SK-N-SH (cell line): Measurements from ENCODE around the gene WDFY2. TPM values are rescaled to one million over a fixed set of nuclear protein-coding genes. Genes with fewer than 3 reads are reported as not detected.

ENCODE experiments used
- CTCF ChIA-PET: fragments of 300-600, 350-600 bp; formaldehyde crosslinking; extraction: SDS; loops from one replicate; lab custom pipeline; 2021; lab: Yijun Ruan, JAX
- POLR2A ChIA-PET: fragments of 350-600 bp; sonication (Branson Sonifier 250); formaldehyde crosslinking; extraction: SDS; loops from one replicate; lab custom pipeline; 2020; ENCODE audit warnings: antibody characterized with exemption, inconsistent platforms; lab: Yijun Ruan, JAX
- DNase-seq: peaks from one replicate; pipeline ENCODE4 v3.0.0; 2012
- H2AFZ ChIP-seq: fragments of 200-600 bp; sonication (generic); 2 replicates; pipeline ENCODE4 v1.8.1; 2016; ENCODE audit warnings: antibody characterized with exemption, mild to moderate bottlenecking, low read depth
- H3F3A ChIP-seq: fragments of 200-600 bp; sonication (generic); replicated peaks from 2 replicates; pipeline ENCODE3; 2016; ENCODE audit warnings: antibody characterized with exemption, mild to moderate bottlenecking; ENCODE audit not compliant: insufficient read depth
- H3K27ac ChIP-seq, 2 experiments: fragments of 200-500 bp in 1 of 2; fragments of 200-600 bp in 1 of 2; sonication (Bioruptor generic) in 1 of 2; sonication (generic), shearing (Covaris generic) in 1 of 2; 2 replicates each; pipeline versions ENCODE4 v1.5.1 to v1.6.1; 2014 to 2016; ENCODE audit warnings: low read depth in 2 of 2, inconsistent platforms in 1 of 2, low read length in 1 of 2, mild to moderate bottlenecking in 1 of 2, mixed read lengths in 1 of 2
- H3K27me3 ChIP-seq: fragments of 200-600 bp; sonication (generic), shearing (Covaris generic); 2 replicates; pipeline ENCODE4 v1.6.1; 2016; ENCODE audit warnings: mixed run types; ENCODE audit not compliant: insufficient read depth
- H3K36me3 ChIP-seq, 2 experiments: fragments of 200-500 bp in 1 of 2; fragments of 200-600 bp in 1 of 2; sonication (Bioruptor generic) in 1 of 2; sonication (generic) in 1 of 2; replicated peaks in 1 of 2; 2 replicates each; pipeline versions ENCODE3 to v1.5.1; 2014 to 2016; ENCODE audit warnings: low read length in 1 of 2, mild to moderate bottlenecking in 1 of 2; ENCODE audit not compliant: insufficient read depth in 2 of 2, control insufficient read depth in 1 of 2
- H3K4me1 ChIP-seq, 2 experiments: fragments of 200-500 bp in 1 of 2; fragments of 200-600 bp in 1 of 2; sonication (Bioruptor generic) in 1 of 2; sonication (generic), shearing (Covaris generic) in 1 of 2; 2 replicates each; pipeline versions ENCODE4 v1.5.1 to v1.6.1; 2014 to 2016; ENCODE audit warnings: low read depth in 1 of 2, low read length in 1 of 2, mixed run types in 1 of 2; ENCODE audit not compliant: insufficient read depth in 2 of 2, control insufficient read depth in 1 of 2
- H3K4me2 ChIP-seq: fragments of 200-600 bp; sonication (generic), shearing (Covaris generic); 2 replicates; pipeline ENCODE4 v1.6.1; 2017; ENCODE audit warnings: mixed run types
- H3K4me3 ChIP-seq, 2 experiments: fragments of 200-500 bp in 1 of 2; fragments of 200-600 bp in 1 of 2; sonication (Bioruptor generic) in 1 of 2; sonication (generic), shearing (Covaris generic) in 1 of 2; 2 replicates each; pipeline versions ENCODE4 v1.5.1 to v1.8.1; 2014 to 2016; ENCODE audit warnings: low read depth in 2 of 2, inconsistent platforms in 1 of 2, low read length in 1 of 2, mild to moderate bottlenecking in 1 of 2, mixed read lengths in 1 of 2, moderate library complexity in 1 of 2
- H3K79me2 ChIP-seq: fragments of 200-600 bp; sonication (generic); 2 replicates; pipeline ENCODE4 v1.8.1; 2017; ENCODE audit warnings: mild to moderate bottlenecking; ENCODE audit not compliant: insufficient read depth
- H3K9ac ChIP-seq: fragments of 200-600 bp; sonication (generic); 2 replicates; pipeline ENCODE4 v1.6.1; 2017; ENCODE audit warnings: mixed run types
- H3K9me2 ChIP-seq: fragments of 200-600 bp; sonication (generic); 2 replicates; pipeline ENCODE4 v1.6.1; 2017; ENCODE audit warnings: mixed run types
- H3K9me3 ChIP-seq: fragments of 200-600 bp; sonication (generic); 2 replicates; pipeline ENCODE4 v1.6.1; 2017; ENCODE audit warnings: mixed run types, mild to moderate bottlenecking, moderate library complexity
- H4K20me1 ChIP-seq: fragments of 200-600 bp; sonication (generic); 2 replicates; pipeline ENCODE4 v1.6.1; 2017; ENCODE audit warnings: mild to moderate bottlenecking, mixed run types; ENCODE audit not compliant: insufficient read depth
- CTCF ChIP-seq: fragments of 200-600 bp; sonication (generic); IDR thresholded peaks from 2 replicates; pipeline ENCODE4 v1.6.1; 2017; ENCODE audit warnings: antibody characterized with exemption, mild to moderate bottlenecking, moderate library complexity
- EZH2phosphoT487 ChIP-seq: fragments of 200-600 bp; sonication (generic); IDR thresholded peaks from 2 replicates; pipeline ENCODE4 v1.6.1; 2017; ENCODE audit warnings: low read depth, mixed run types, mild to moderate bottlenecking, antibody characterized with exemption, moderate library complexity, borderline replicate concordance
- FOXJ3 ChIP-seq: sonication (generic); formaldehyde crosslinking; IDR thresholded peaks from 2 replicates; pipeline ENCODE4 v1.5.1; 2020; ENCODE audit warnings: mild to moderate bottlenecking, missing genetic modification reagents
- FOXM1 ChIP-seq: IDR thresholded peaks from 2 replicates; pipeline ENCODE4 v1.4.0; 2012; ENCODE audit warnings: low read depth, mild to moderate bottlenecking
- GATA2 ChIP-seq: sonication (generic); formaldehyde crosslinking; IDR thresholded peaks from 2 replicates; pipeline ENCODE4 v1.5.0; 2020; ENCODE audit warnings: mild to moderate bottlenecking, missing genetic modification reagents
- IRF3 ChIP-seq: fragments of 150-350 bp; IDR thresholded peaks from 2 replicates; pipeline ENCODE4 v1.6.1; 2016; ENCODE audit warnings: mild to moderate bottlenecking, low read depth, low read length
- NFIC ChIP-seq: IDR thresholded peaks from 2 replicates; pipeline ENCODE4 v1.4.0; 2012; ENCODE audit warnings: borderline replicate concordance
- RCOR1 ChIP-seq: fragments of 150-350 bp; IDR thresholded peaks from 2 replicates; pipeline ENCODE4 v1.6.1; 2017; ENCODE audit warnings: antibody characterized with exemption, low read length
- RFX5 ChIP-seq: IDR thresholded peaks from 2 replicates; pipeline ENCODE4 v1.6.1; 2012; ENCODE audit warnings: mild to moderate bottlenecking, improper control_type of control experiment, low read length
- RXRA ChIP-seq: IDR thresholded peaks from 2 replicates; pipeline ENCODE4 v1.4.0; 2012; ENCODE audit warnings: low read depth, mild to moderate bottlenecking, borderline replicate concordance
- SIN3A ChIP-seq: IDR thresholded peaks from 2 replicates; pipeline ENCODE4 v1.6.1; 2012; ENCODE audit warnings: low read depth, mild to moderate bottlenecking, low read length, moderate library complexity, borderline replicate concordance
- TCF12 ChIP-seq: IDR thresholded peaks from 2 replicates; pipeline ENCODE4 v1.4.0; 2012
- WGBS: methylation state at CpG from one replicate; pipeline ENCODE4 v1.1.6; 2017; ENCODE audit warnings: low lambda C conversion rate; 5-methylcytosine and 5-hydroxymethylcytosine counted together
- polyA plus RNA-seq, 3 experiments: library from polyadenylated mRNA; depleted of rRNA; stranded (reverse); fragments of >200 nt; gene quantifications; 2 replicates each; pipeline ENCODE4 v1.2.3, GENCODE V29; 2012
- TF ChIP-seq, protein P1 (sequence below): IDR thresholded peaks from 2 replicates; pipeline ENCODE4 v1.4.0; 2012; ENCODE audit warnings: low read depth

WDFY2 gene
- polyA plus RNA-seq, 1 of the 3 experiments (the other 2 are of a cell fraction): 4.1 TPM

GRCh38 chr13:51541037-51541436 lies 43.2 kb upstream of the WDFY2 start:
- Histone ChIP-seq H3K4me2 (no peak overlapping the region), H3K9me2 (no peaks in the 10 kb centered on the region), H3K9ac (no peak overlapping the region), H3K27ac (no peak overlapping the region), H3K36me3 (no peaks in the 10 kb centered on the region), H3K79me2 (no peaks in the 10 kb centered on the region), H4K20me1 (no peaks in the 10 kb centered on the region), H3K9me3 (no peaks in the 10 kb centered on the region), H3K27me3 (no peaks in the 10 kb centered on the region), H3K4me3 (no peak overlapping the region), H3F3A (no peaks in the 10 kb centered on the region), H2AFZ (no peak overlapping the region), H3K4me1 (peaks cover 12 to 15% of the 10 kb centered on the region in 2 experiments)
- POLR2A ChIA-PET: no interaction called here
- CTCF ChIA-PET: no interaction called here
- WGBS: 79% methylated on average over 3 of the region's 3 CpGs
- DNase-seq: no peak
- TF ChIP-seq, protein P1, sequence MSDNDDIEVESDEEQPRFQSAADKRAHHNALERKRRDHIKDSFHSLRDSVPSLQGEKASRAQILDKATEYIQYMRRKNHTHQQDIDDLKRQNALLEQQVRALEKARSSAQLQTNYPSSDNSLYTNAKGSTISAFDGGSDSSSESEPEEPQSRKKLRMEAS: no peak
- TF ChIP-seq FOXJ3: no peak
- TF ChIP-seq EZH2phosphoT487: no peak
- TF ChIP-seq FOXM1: no peak
- TF ChIP-seq IRF3: no peak
- no peak for TF ChIP-seq RFX5
- no peak for TF ChIP-seq SIN3A
- TF ChIP-seq RXRA: no peak
- TF ChIP-seq CTCF: no peak
- no peak for TF ChIP-seq RCOR1

DNA sequence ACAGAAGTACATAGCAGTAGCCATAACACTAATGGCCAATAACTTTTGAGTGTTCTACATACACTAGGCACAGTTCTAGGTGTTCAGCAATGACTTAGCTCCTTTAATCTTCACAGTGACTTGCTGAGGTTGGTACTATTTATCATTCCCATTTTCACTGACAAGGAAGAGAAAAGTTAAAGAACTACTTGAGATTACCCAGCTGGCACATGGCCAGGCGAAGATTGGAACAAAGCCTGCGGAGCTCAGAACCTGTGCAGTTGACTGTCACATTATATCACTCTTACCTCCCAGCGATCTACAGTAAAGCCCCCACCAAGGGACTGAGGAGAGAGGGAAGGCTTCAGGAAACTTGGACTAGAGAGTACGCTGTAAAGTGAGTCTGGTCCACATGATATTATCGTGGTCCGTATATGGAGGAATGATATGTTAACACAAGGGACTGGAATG lies 42.4 kb upstream of the WDFY2 start:
- no peaks in the 10 kb centered on the region for H3K79me2 ChIP-seq
- H3K9ac ChIP-seq: no peak overlapping the region
- H3F3A ChIP-seq: no peaks in the 10 kb centered on the region
- no peak overlapping the region for H3K4me3 ChIP-seq
- ChIA-PET CTCF (interaction anchor here (1.8 kb wide), 1 partner anchor 256 kb away, joined by 8 read pairs; no protein-coding TSS in a partner anchor), POLR2A (interaction anchor here (0.9 kb wide), 1 partner anchor 88 kb away, joined by 3 read pairs; no protein-coding TSS in a partner anchor)
- no peaks in the 10 kb centered on the region for H3K27me3 ChIP-seq
- TF ChIP-seq NFIC: peak; percentile 31; the same call in 1 of the 2 replicates
- no peak for TF ChIP-seq GATA2 (CRISPR knock-in tag)
- TF ChIP-seq TCF12: no peak
- 0 out of 2 replicates have a peak overlapping the region, but pooled peaks have one; percentile 65 for H2AFZ ChIP-seq
- no peaks in the 10 kb centered on the region for H3K36me3 ChIP-seq
- H3K27ac ChIP-seq: no peak overlapping the region
- peak overlapping the region; percentile 53; the same call in 1 of the 2 replicates for H3K4me2 ChIP-seq
- 65% methylated on average over 6 of the region's 6 CpGs for WGBS
- H4K20me1 ChIP-seq: no peaks in the 10 kb centered on the region
- no peak for DNase-seq
- H3K9me3 ChIP-seq: no peaks in the 10 kb centered on the region
- H3K4me1 ChIP-seq: peaks cover 12 to 15% of the 10 kb centered on the region in 2 experiments
- H3K9me2 ChIP-seq: no peaks in the 10 kb centered on the region
